ENCODE data around the gene SEC14L6.
"Not testable (repeated sequence)": the region's sequence is repeated elsewhere in the genome, so short reads cannot be mapped to it uniquely, and the experiment has no call there.

SEC14L6 gene

GRCh38 chr22:30546616-30547015 is at the start of gene SEC14L6:
Gene SEC14L6, minus strand, starts transcription at chr22:30546741. Its CDS starts 59 bp downstream, at chr22:30546682.
- DNase-seq (ENCODE audit: low read depth in 2 of 2) = no peak

- no peak for DNase-seq (ENCODE audit: low read depth in 2 of 2)
These were observed 49.7 kb upstream of the SEC14L6 start for GRCh38 chr22:30596199-30596598.

- DNase-seq (ENCODE audit: low read depth in 2 of 2) = not testable (repeated sequence)
These were observed 45.8 kb upstream of the SEC14L6 start for GRCh38 chr22:30592360-30592713.

GRCh38 chr22:30591588-30592359 is 45.2 kb upstream of the SEC14L6 start, which contains the start of gene PES1:
Gene PES1, minus strand, starts transcription at chr22:30591910. Its CDS starts 77 bp downstream, at chr22:30591833.
- DNase-seq (ENCODE audit: low read depth in 2 of 2) = peak; percentile 85 to 89

GRCh38 chr22:30591191-30591587 is 44.6 kb upstream of the SEC14L6 start:
- DNase-seq (ENCODE audit: low read depth in 2 of 2) = no peak

GRCh38 chr22:30586414-30586813 is 39.9 kb upstream of the SEC14L6 start:
- no peak for DNase-seq (ENCODE audit: low read depth in 2 of 2)

- DNase-seq (ENCODE audit: low read depth in 2 of 2) = no peak
These were observed 37.9 kb upstream of the SEC14L6 start for GRCh38 chr22:30584441-30584840.

GRCh38 chr22:30582788-30583545 is 36.4 kb upstream of the SEC14L6 start:
- no peak for DNase-seq (ENCODE audit: low read depth in 2 of 2)

GRCh38 chr22:30582051-30582450 is 35.5 kb upstream of the SEC14L6 start:
- DNase-seq (ENCODE audit: low read depth in 2 of 2) = no peak

- DNase-seq (ENCODE audit: low read depth in 2 of 2) = no peak
These were observed 34.4 kb upstream of the SEC14L6 start for GRCh38 chr22:30580896-30581295.

- DNase-seq (ENCODE audit: low read depth in 2 of 2) = no peak
These were observed 31.9 kb upstream of the SEC14L6 start for GRCh38 chr22:30578481-30578880.

GRCh38 chr22:30575859-30576258 is 29.3 kb upstream of the SEC14L6 start:
- no peak for DNase-seq (ENCODE audit: low read depth in 2 of 2)

- no peak for DNase-seq (ENCODE audit: low read depth in 2 of 2)
These were observed 28.6 kb upstream of the SEC14L6 start for GRCh38 chr22:30574997-30575671.

GRCh38 chr22:30574095-30574981 is 27.8 kb upstream of the SEC14L6 start, which contains the start of gene GAL3ST1:
Gene GAL3ST1, minus strand, starts transcription at chr22:30574665. Its CDS starts 17,273 bp downstream, at chr22:30557392.
- DNase-seq (ENCODE audit: low read depth in 2 of 2) = no peak

GRCh38 chr22:30573594-30574094 is 27.1 kb upstream of the SEC14L6 start:
- no peak for DNase-seq (ENCODE audit: low read depth in 2 of 2)

GRCh38 chr22:30572840-30573593 is 26.5 kb upstream of the SEC14L6 start:
- DNase-seq (ENCODE audit: low read depth in 2 of 2) = no peak

GRCh38 chr22:30572210-30572609 is 25.7 kb upstream of the SEC14L6 start:
- no peak for DNase-seq (ENCODE audit: low read depth in 2 of 2)

- no peak for DNase-seq (ENCODE audit: low read depth in 2 of 2)
These were observed 23.2 kb upstream of the SEC14L6 start for GRCh38 chr22:30569674-30570202.

GRCh38 chr22:30568137-30568805 is 21.7 kb upstream of the SEC14L6 start:
- DNase-seq (ENCODE audit: low read depth in 2 of 2) = no peak
